KMS-11 (cell line): ENCODE measurements around the gene BMP6.

Experiments used
- H2AFZ ChIP-seq: fragments of 200-600 bp; sonication (generic); 2 replicates; pipeline ENCODE4 v1.6.1; 2016; ENCODE audit warnings: antibody characterized with exemption, mixed run types, low read depth
- H3K27ac ChIP-seq: fragments of 200-600 bp; sonication (generic); 2 replicates; pipeline ENCODE4 v1.6.1; 2016; ENCODE audit warnings: mild to moderate bottlenecking, mixed run types
- H3K27me3 ChIP-seq: fragments of 200-600 bp; sonication (generic); 2 replicates; pipeline ENCODE4 v1.6.1; 2017; ENCODE audit warnings: mild to moderate bottlenecking, low read depth, mixed run types, moderate library complexity; ENCODE audit not compliant: insufficient read depth
- H3K36me3 ChIP-seq: fragments of 200-600 bp; sonication (generic); 2 replicates; pipeline ENCODE4 v1.6.1; 2017; ENCODE audit warnings: mild to moderate bottlenecking, mixed run types; ENCODE audit not compliant: insufficient read depth
- H3K4me1 ChIP-seq: fragments of 200-600 bp; sonication (generic); 2 replicates; pipeline ENCODE4 v1.6.1; 2016; ENCODE audit warnings: mild to moderate bottlenecking, low read depth, mixed run types; ENCODE audit not compliant: poor library complexity, severe bottlenecking
- H3K4me2 ChIP-seq: fragments of 200-600 bp; sonication (generic); 2 replicates; pipeline ENCODE4 v1.7.0; 2016; ENCODE audit warnings: mild to moderate bottlenecking, mixed run types
- H3K4me3 ChIP-seq: fragments of 200-600 bp; sonication (generic); IDR thresholded peaks from 2 replicates; pipeline ENCODE4 v1.6.1; 2017; ENCODE audit warnings: low read depth, low read length, mixed read lengths; ENCODE audit not compliant: insufficient read depth
- H3K79me2 ChIP-seq: fragments of 200-600 bp; sonication (generic); 2 replicates; pipeline ENCODE4 v1.6.1; 2016; ENCODE audit warnings: low read depth, mixed run types; ENCODE audit not compliant: insufficient read depth
- H3K9ac ChIP-seq: fragments of 200-600 bp; sonication (generic); 2 replicates; pipeline ENCODE4 v1.6.1; 2016; ENCODE audit warnings: mild to moderate bottlenecking, mixed run types
- H4K20me1 ChIP-seq: fragments of 200-600 bp; sonication (generic); 2 replicates; pipeline ENCODE4 v1.6.1; 2016; ENCODE audit warnings: mild to moderate bottlenecking, mixed run types; ENCODE audit not compliant: insufficient read depth
- CTCF ChIP-seq: fragments of 200-600 bp; sonication (generic); conservative IDR thresholded peaks from 2 replicates; pipeline ENCODE4 v1.6.1; 2017; ENCODE audit warnings: low read depth, mild to moderate bottlenecking, antibody characterized with exemption, low read length, moderate library complexity, mixed read lengths

Gene BMP6

GRCh38 chr6:7805078-7805849, 79.4 kb downstream of the BMP6 start:
- no peaks in the 10 kb centered on the region for H3K36me3 ChIP-seq
- H3K4me1 ChIP-seq, result peaks cover 50% of the 10 kb centered on the region
- H2AFZ ChIP-seq, result 0 out of 2 replicates have a peak overlapping the region, but pooled peaks have one; percentile 2
- no peak overlapping the region for H3K4me3 ChIP-seq
- H4K20me1 ChIP-seq, result no peaks in the 10 kb centered on the region
- peak overlapping the region; percentile 30; the same call in 1 of the 2 replicates for H3K27ac ChIP-seq
- H3K9ac ChIP-seq, result no peak overlapping the region
- TF ChIP-seq CTCF, result no peak
- peak overlapping the region; percentile 37 for H3K4me2 ChIP-seq
- no peaks in the 10 kb centered on the region for H3K27me3 ChIP-seq
- peaks cover 5% of the 10 kb centered on the region; the same call in 1 of the 2 replicates for H3K79me2 ChIP-seq

- Histone ChIP-seq H3K27me3 (no peaks in the 10 kb centered on the region), H3K4me1 (peaks cover 50% of the 10 kb centered on the region), H3K4me3 (no peak overlapping the region), H3K4me2 (peak overlapping the region; percentile 37), H3K9ac (no peak overlapping the region), H3K36me3 (no peaks in the 10 kb centered on the region), H2AFZ (0 out of 2 replicates have a peak overlapping the region, but pooled peaks have one; percentile 2), H3K27ac (peak overlapping the region; percentile 30; the same call in 1 of the 2 replicates), H3K79me2 (peaks cover 5% of the 10 kb centered on the region; the same call in 1 of the 2 replicates), H4K20me1 (no peaks in the 10 kb centered on the region)
- no peak for TF ChIP-seq CTCF
Observed at GRCh38 chr6:7805850-7806214, 79.9 kb downstream of the BMP6 start.

GRCh38 chr6:7806711-7807110, 80.8 kb downstream of the BMP6 start:
- no peak overlapping the region for H3K9ac ChIP-seq
- no peaks in the 10 kb centered on the region for H4K20me1 ChIP-seq
- no peak overlapping the region for H3K4me3 ChIP-seq
- no peak overlapping the region for H3K27ac ChIP-seq
- TF ChIP-seq CTCF, result no peak
- H2AFZ ChIP-seq, result no peak overlapping the region
- peaks cover 56% of the 10 kb centered on the region for H3K4me1 ChIP-seq
- H3K27me3 ChIP-seq, result no peaks in the 10 kb centered on the region
- peak overlapping the region; percentile 37 for H3K4me2 ChIP-seq
- H3K79me2 ChIP-seq, result peaks cover 5% of the 10 kb centered on the region; the same call in 1 of the 2 replicates
- no peaks in the 10 kb centered on the region for H3K36me3 ChIP-seq

- peaks cover 49% of the 10 kb centered on the region for H3K4me1 ChIP-seq
- no peak overlapping the region for H3K9ac ChIP-seq
- H3K27ac ChIP-seq, result no peak overlapping the region
- no peak for TF ChIP-seq CTCF
- no peaks in the 10 kb centered on the region for H4K20me1 ChIP-seq
- no peak overlapping the region for H2AFZ ChIP-seq
- H3K4me2 ChIP-seq, result no peak overlapping the region
- H3K79me2 ChIP-seq, result peaks cover 5% of the 10 kb centered on the region; the same call in 1 of the 2 replicates
- H3K4me3 ChIP-seq, result no peak overlapping the region
- no peaks in the 10 kb centered on the region for H3K27me3 ChIP-seq
- no peaks in the 10 kb centered on the region for H3K36me3 ChIP-seq
Observed at GRCh38 chr6:7809346-7809745, 83.4 kb downstream of the BMP6 start.
